ENCODE results near the gene MAEA.

DNA sequence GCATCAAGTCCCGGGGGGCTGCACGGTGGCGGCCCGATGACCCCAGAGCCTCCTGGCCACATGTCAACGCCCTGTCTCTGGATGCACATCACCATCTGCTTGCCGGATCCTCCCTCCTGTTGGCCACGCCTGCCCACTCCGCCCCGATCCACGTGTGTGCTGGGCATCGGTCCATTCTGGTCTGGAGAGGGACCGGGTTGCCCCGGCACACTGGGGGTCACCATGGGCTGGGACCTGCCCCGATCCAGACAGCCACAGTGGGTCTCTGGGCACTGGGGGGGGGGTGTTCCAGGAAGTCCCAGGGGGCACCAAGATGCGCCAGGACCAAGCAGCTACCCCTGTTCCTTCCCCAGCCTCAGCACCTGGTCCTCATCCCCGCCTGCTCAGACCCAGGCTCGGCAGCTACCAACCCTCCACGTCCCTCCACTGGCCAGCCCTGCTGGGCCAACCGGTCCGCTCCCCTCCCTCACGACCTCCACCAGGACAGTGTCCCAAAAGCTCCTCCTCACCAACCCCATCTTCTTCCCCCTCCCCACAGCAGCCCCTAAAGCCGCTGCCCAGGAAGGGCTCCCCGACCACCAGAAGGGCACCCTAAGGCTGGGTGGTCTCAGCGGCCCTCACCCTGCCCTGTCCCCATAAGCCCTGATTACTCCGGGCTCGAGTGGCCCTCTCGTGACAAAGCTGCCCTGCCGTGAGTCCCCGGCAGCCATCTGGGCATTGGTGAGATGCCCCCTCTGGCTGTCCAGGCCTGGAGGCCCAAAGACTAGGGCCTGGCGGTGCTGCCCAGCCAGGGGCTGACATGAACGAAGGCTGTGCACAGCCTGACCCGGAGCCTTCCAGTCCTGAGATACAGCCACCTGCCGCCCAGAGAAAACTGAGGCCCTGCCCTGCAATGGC lies 45.4 kb upstream of the MAEA start:
- TF ChIP-seq, protein P1, sequence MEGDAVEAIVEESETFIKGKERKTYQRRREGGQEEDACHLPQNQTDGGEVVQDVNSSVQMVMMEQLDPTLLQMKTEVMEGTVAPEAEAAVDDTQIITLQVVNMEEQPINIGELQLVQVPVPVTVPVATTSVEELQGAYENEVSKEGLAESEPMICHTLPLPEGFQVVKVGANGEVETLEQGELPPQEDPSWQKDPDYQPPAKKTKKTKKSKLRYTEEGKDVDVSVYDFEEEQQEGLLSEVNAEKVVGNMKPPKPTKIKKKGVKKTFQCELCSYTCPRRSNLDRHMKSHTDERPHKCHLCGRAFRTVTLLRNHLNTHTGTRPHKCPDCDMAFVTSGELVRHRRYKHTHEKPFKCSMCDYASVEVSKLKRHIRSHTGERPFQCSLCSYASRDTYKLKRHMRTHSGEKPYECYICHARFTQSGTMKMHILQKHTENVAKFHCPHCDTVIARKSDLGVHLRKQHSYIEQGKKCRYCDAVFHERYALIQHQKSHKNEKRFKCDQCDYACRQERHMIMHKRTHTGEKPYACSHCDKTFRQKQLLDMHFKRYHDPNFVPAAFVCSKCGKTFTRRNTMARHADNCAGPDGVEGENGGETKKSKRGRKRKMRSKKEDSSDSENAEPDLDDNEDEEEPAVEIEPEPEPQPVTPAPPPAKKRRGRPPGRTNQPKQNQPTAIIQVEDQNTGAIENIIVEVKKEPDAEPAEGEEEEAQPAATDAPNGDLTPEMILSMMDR (IDR thresholded peaks at IDR 0.05; ENCODE audit: low read depth, low read length, poor library complexity, severe bottlenecking) = no peak
- no peak for TF ChIP-seq EZH2phosphoT487 (IDR thresholded peaks at IDR 0.05; ENCODE audit: borderline replicate concordance, low read length)

Data from DOHH2 (cell line).